Mesothelial cell of epicardium (in vitro differentiated cells): ENCODE data around the gene HEPACAM. TPM values are rescaled to one million over a fixed set of nuclear protein-coding genes. Genes with fewer than 3 reads are reported as not detected.

Experiments used
- DNase-seq, 2 experiments: peaks; one replicate each; pipeline ENCODE4 v3.0.0; 2021; ENCODE audit warnings: low spot score in 2 of 2; ENCODE audit not compliant: unreplicated experiment in 2 of 2
- H3K27ac Mint-ChIP-seq: 2 replicates; pipeline ENCODE4 v1.8.0; 2021; ENCODE audit warnings: mixed read lengths
- H3K27me3 Mint-ChIP-seq: 2 replicates; pipeline ENCODE4 v1.8.0; 2021; ENCODE audit warnings: low read depth, mixed read lengths
- H3K36me3 Mint-ChIP-seq: 2 replicates; pipeline ENCODE4 v1.8.0; 2021; ENCODE audit warnings: mixed read lengths
- H3K4me1 Mint-ChIP-seq: 2 replicates; pipeline ENCODE4 v1.8.0; 2021; ENCODE audit warnings: mixed read lengths
- H3K4me3 Mint-ChIP-seq: 2 replicates; pipeline ENCODE4 v1.8.0; 2021; ENCODE audit warnings: mild to moderate bottlenecking, moderate library complexity, mixed read lengths
- H3K9me3 Mint-ChIP-seq: 2 replicates; pipeline ENCODE4 v1.8.0; 2021; ENCODE audit warnings: mixed read lengths
- CTCF ChIP-seq: fragments of 200-600 bp; sonication (generic); IDR thresholded peaks from one replicate; pipeline ENCODE4 v1.5.0; 2021; ENCODE audit warnings: antibody characterized with exemption; ENCODE audit not compliant: unreplicated experiment
- total RNA-seq: library from RNA; stranded (reverse); gene quantifications from 3 replicates; pipeline ENCODE4 v1.2.1, GENCODE V29; 2021

HEPACAM gene
- total RNA-seq, 1 donor from 2014 or later = not detected

- no peak for TF ChIP-seq CTCF
- Mint-ChIP-seq H3K4me3 (no peak overlapping the region), H3K4me1 (no peaks in the 10 kb centered on the region), H3K27me3 (peaks cover 51% of the 10 kb centered on the region), H3K36me3 (no peaks in the 10 kb centered on the region), H3K9me3 (no peaks in the 10 kb centered on the region), H3K27ac (no peak overlapping the region)
- DNase-seq = peak in 1 of 2 experiments; percentile 31
Measured at GRCh38 chr11:124891373-124891861, 44.4 kb downstream of the HEPACAM start.

- Mint-ChIP-seq H3K36me3 (no peaks in the 10 kb centered on the region), H3K9me3 (no peaks in the 10 kb centered on the region), H3K27me3 (peaks cover 55% of the 10 kb centered on the region), H3K4me1 (no peaks in the 10 kb centered on the region), H3K4me3 (no peak overlapping the region), H3K27ac (no peak overlapping the region)
- no peak for TF ChIP-seq CTCF
- peak in 1 of 2 experiments; percentile 14 for DNase-seq
Measured at GRCh38 chr11:124890683-124891372, 45.0 kb downstream of the HEPACAM start.

- TF ChIP-seq CTCF = no peak
- Mint-ChIP-seq H3K4me3 (no peak overlapping the region), H3K36me3 (no peaks in the 10 kb centered on the region), H3K9me3 (no peaks in the 10 kb centered on the region), H3K27me3 (peaks cover 62% of the 10 kb centered on the region), H3K4me1 (no peaks in the 10 kb centered on the region), H3K27ac (no peak overlapping the region)
- no peak for DNase-seq
Measured at GRCh38 chr11:124890151-124890550, 45.7 kb downstream of the HEPACAM start.

- Mint-ChIP-seq H3K27ac (no peak overlapping the region), H3K4me3 (no peak overlapping the region), H3K27me3 (peaks cover 65% of the 10 kb centered on the region), H3K9me3 (no peaks in the 10 kb centered on the region), H3K36me3 (no peaks in the 10 kb centered on the region), H3K4me1 (no peaks in the 10 kb centered on the region)
- TF ChIP-seq CTCF = no peak
- no peak for DNase-seq
Measured at GRCh38 chr11:124889191-124890091, 46.4 kb downstream of the HEPACAM start.

GRCh38 chr11:124887667-124888013 lies 48.2 kb downstream of the HEPACAM start:
- TF ChIP-seq CTCF = no peak
- H3K4me3 Mint-ChIP-seq = no peak overlapping the region
- DNase-seq = peak in 1 of 2 experiments; percentile 11
- H3K36me3 Mint-ChIP-seq = no peaks in the 10 kb centered on the region
- H3K27ac Mint-ChIP-seq = no peak overlapping the region
- H3K27me3 Mint-ChIP-seq = peaks cover 55% of the 10 kb centered on the region
- peaks cover 4% of the 10 kb centered on the region for H3K4me1 Mint-ChIP-seq
- H3K9me3 Mint-ChIP-seq = no peaks in the 10 kb centered on the region
